HepG2 (cell line): ENCODE measurements around the gene CALML4. TPM values are rescaled to one million over a fixed set of nuclear protein-coding genes. Genes with fewer than 3 reads are reported as not detected.

Source experiments
- ARID3A ChIP-seq: IDR thresholded peaks from 2 replicates; pipeline ENCODE4 v1.6.1; 2012; ENCODE audit warnings: low read depth, low read length, improper control_type of control experiment
- ARID4A ChIP-seq: sonication (generic); formaldehyde crosslinking; IDR thresholded peaks from 2 replicates; pipeline ENCODE4 v1.5.0; 2020; ENCODE audit warnings: mild to moderate bottlenecking, missing genetic modification reagents, borderline replicate concordance
- BCL6 ChIP-seq: IDR thresholded peaks from 2 replicates; pipeline ENCODE4 v1.6.1; 2016; ENCODE audit warnings: missing genetic modification reagents, missing compliant biosample characterization
- CBX1 ChIP-seq: IDR thresholded peaks from one replicate; pipeline ENCODE4 v1.6.1; 2016; ENCODE audit warnings: antibody characterized with exemption, low read depth
- CCAR2 ChIP-seq: fragments of 200-400 bp; formaldehyde crosslinking; optimal IDR thresholded peaks from 2 replicates; pipeline ENCODE3; 2018; ENCODE audit warnings: low read depth, mild to moderate bottlenecking, low read length, moderate library complexity
- CENPBD1 ChIP-seq: sonication (generic); formaldehyde crosslinking; IDR thresholded peaks from 2 replicates; pipeline ENCODE4 v1.8.0; 2022; ENCODE audit warnings: missing genetic modification reagents, low read depth, mild to moderate bottlenecking, borderline replicate concordance
- CERS6 ChIP-seq: sonication (generic); formaldehyde crosslinking; IDR thresholded peaks from 2 replicates; pipeline ENCODE4 v1.5.0; 2020; ENCODE audit warnings: missing genetic modification reagents
- E2F2 ChIP-seq: sonication (generic); formaldehyde crosslinking; IDR thresholded peaks from 2 replicates; pipeline ENCODE4 v1.4.0; 2020; ENCODE audit warnings: missing genetic modification reagents, borderline replicate concordance
- HHEX ChIP-seq: IDR thresholded peaks from 2 replicates; pipeline ENCODE4 v1.6.1; 2016; ENCODE audit warnings: control low read depth
- HOXA3 ChIP-seq: sonication (generic); formaldehyde crosslinking; IDR thresholded peaks from 2 replicates; pipeline ENCODE4 v1.5.0; 2020; ENCODE audit warnings: missing genetic modification reagents
- SMARCE1 ChIP-seq: fragments of 450-650 bp; IDR thresholded peaks from 2 replicates; pipeline ENCODE4 v1.6.1; 2017; ENCODE audit warnings: borderline replicate concordance
- STAT6 ChIP-seq: sonication (generic); formaldehyde crosslinking; IDR thresholded peaks from 2 replicates; pipeline ENCODE4 v1.4.0; 2020; ENCODE audit warnings: missing genetic modification reagents, mild to moderate bottlenecking, borderline replicate concordance
- ZNF383 ChIP-seq: sonication (generic); formaldehyde crosslinking; IDR thresholded peaks from 2 replicates; pipeline ENCODE4 v1.4.0; 2020; ENCODE audit warnings: missing genetic modification reagents, mild to moderate bottlenecking, borderline replicate concordance
- ZNF572 ChIP-seq: sonication (generic); formaldehyde crosslinking; IDR thresholded peaks from 2 replicates; pipeline ENCODE4 v1.5.1; 2020; ENCODE audit warnings: mild to moderate bottlenecking, missing genetic modification reagents
- ZNF746 ChIP-seq: sonication (generic); formaldehyde crosslinking; IDR thresholded peaks from 2 replicates; pipeline ENCODE4 v1.8.0; 2022; ENCODE audit warnings: mild to moderate bottlenecking, missing genetic modification reagents
- polyA plus RNA-seq, 8 experiments: library from polyadenylated mRNA; depleted of rRNA in 3 of 8; stranded (reverse) in 7 of 8; unstranded in 1 of 8; fragments of >200 nt; fragmentation: Illumina TruSeq in 4 of 8; extraction: Trizol in 4 of 8; gene quantifications; 2 replicates each; pipeline versions ENCODE4 v1.2.1 to v1.2.3, GENCODE V29; 2011 to 2016; ENCODE audit warnings: low read depth in 4 of 8, missing spikeins in 1 of 8, mixed read lengths in 1 of 8; ENCODE audit not compliant: insufficient read depth in 1 of 8
- total RNA-seq, 5 experiments: library from RNA; depleted of rRNA; stranded (reverse); fragments of >200 nt; fragmentation: Illumina TruSeq; extraction: Trizol; gene quantifications; 2 replicates each; pipeline ENCODE4 v1.2.3, GENCODE V29; 2016; ENCODE audit warnings: low read depth in 1 of 5

Gene CALML4
- total and polyA plus RNA-seq, 2 of the 13 experiments (the other 11 are each of a cell fraction or from before 2014, with no cell fraction given) = 3.6 to 8.7 TPM

GRCh38 chr15:68229386-68230156, 24.4 kb upstream of the CALML4 start, which contains the start of gene CLN6 (continued):
- no peak for TF ChIP-seq CERS6 (CRISPR knock-in tag)
- peak; percentile 63 for TF ChIP-seq ARID4A (CRISPR knock-in tag)
- no peak for TF ChIP-seq CCAR2
- peak; percentile 93; the same call in 1 of the 2 replicates for TF ChIP-seq E2F2 (CRISPR knock-in tag)
- TF ChIP-seq HHEX (CRISPR knock-in tag) = no peak
- no peak for TF ChIP-seq SMARCE1
- no peak for TF ChIP-seq ZNF383 (CRISPR knock-in tag)
- peak; percentile 76 for TF ChIP-seq HOXA3 (CRISPR knock-in tag)
- peak; percentile 21; the same call in 1 of the 2 replicates for TF ChIP-seq ZNF746 (CRISPR knock-in tag)
- TF ChIP-seq CBX1 = no peak
- no peak for TF ChIP-seq ARID3A
- no peak; the same call in 1 of the 2 replicates for TF ChIP-seq STAT6
- TF ChIP-seq ZNF572 (CRISPR knock-in tag) = no peak
- no peak; the same call in 1 of the 2 replicates for TF ChIP-seq CENPBD1 (CRISPR knock-in tag)
- TF ChIP-seq BCL6 (CRISPR knock-in tag) = no peak
